Kidney (tissue), 14 donors: ENCODE data around the gene PATJ. TPM values are rescaled to one million over a fixed set of nuclear protein-coding genes. Genes with fewer than 3 reads are reported as not detected.

Source experiments
- DNase-seq, 5 donors: peaks; one replicate each; pipeline ENCODE4 v3.0.0-alpha.2; 2013 to 2020
- FAIRE-seq: peaks from 2 replicates; lab custom pipeline; 2012; peaks lifted over from hg19 to GRCh38; lab: Jason Lieb, UNC
- H3K27ac ChIP-seq, 2 donors: one replicate each; pipeline ENCODE4 v1.7.0; 2013; ENCODE audit warnings: low read depth in 2 of 2, low read length in 2 of 2, inconsistent platforms in 1 of 2
- H3K27me3 ChIP-seq: one replicate; pipeline ENCODE4 v1.7.1; 2013; ENCODE audit warnings: low read length, inconsistent platforms; ENCODE audit not compliant: control insufficient read depth, insufficient read depth
- H3K36me3 ChIP-seq, 3 donors: one replicate each; pipeline versions ENCODE4 v1.7.0 to v1.7.1; 2013; ENCODE audit warnings: low read length in 3 of 3, control low read depth in 1 of 3, inconsistent platforms in 1 of 3; ENCODE audit not compliant: insufficient read depth in 3 of 3, control insufficient read depth in 2 of 3
- H3K4me1 ChIP-seq, 3 donors: one replicate each; pipeline versions ENCODE4 v1.7.0 to v1.7.1; 2013; ENCODE audit warnings: low read length in 3 of 3, inconsistent platforms in 1 of 3, low read depth in 1 of 3; ENCODE audit not compliant: control insufficient read depth in 2 of 3, insufficient read depth in 2 of 3
- H3K4me3 ChIP-seq, 3 donors: one replicate each; pipeline versions ENCODE4 v1.7.0 to v1.8.1; 2013; ENCODE audit warnings: low read length in 3 of 3, control low read depth in 1 of 3, inconsistent platforms in 1 of 3
- H3K9ac ChIP-seq, 3 donors: one replicate each; pipeline versions ENCODE4 v1.7.0 to v1.7.1; 2013; ENCODE audit warnings: low read length in 3 of 3, control low read depth in 1 of 3, inconsistent platforms in 1 of 3
- H3K9me3 ChIP-seq, 3 donors: one replicate each; pipeline versions ENCODE4 v1.7.0 to v1.7.1; 2013; ENCODE audit warnings: low read length in 3 of 3, control low read depth in 1 of 3, inconsistent platforms in 1 of 3; ENCODE audit not compliant: control insufficient read depth in 2 of 3, insufficient read depth in 1 of 3
- intact Hi-C: fragments of 100-400 bp; cut with DNase I; formaldehyde crosslinking; loops from one replicate; pipeline ENCODE4 v1.11.1; 2022
- polyA plus RNA-seq: library from polyadenylated mRNA; stranded (reverse); fragments of 350-450 nt; fragmentation: Illumina TruSeq; extraction: RNeasy Lipid Tissue Mini Kit (QIAGEN cat#74804); gene quantifications from one replicate; pipeline ENCODE4 v1.2.3, GENCODE V29; 2014; ENCODE audit warnings: low read depth, low replicate concordance; ENCODE audit not compliant: insufficient read depth
- total RNA-seq: library from RNA; stranded (reverse); fragmentation: NEBNext Ultra II Directional; extraction: Animal tissue kit (Norgen Biotek cat#: 25700); gene quantifications from one replicate; pipeline ENCODE4 v1.2.1, GENCODE V29; 2021
- TF ChIP-seq, protein P1 (sequence below): IDR thresholded peaks from 3 replicates; pipeline ENCODE4 v1.5.1; 2012; ENCODE audit warnings: mild to moderate bottlenecking, moderate library complexity, borderline replicate concordance; ENCODE audit not compliant: insufficient read depth; ENCODE audit errors: extremely low read depth
- donor health status: control.
- donor health status: control.
- donor health status: control.
- donor health status: control.
- donor health status: control.
- donor health status: DM: yes; HTN: yes; CAD: no.
- donor health status: Normal renal cell carcinoma (clear cell type).

Gene PATJ
- total and polyA plus RNA-seq, 2 donors from 2014 or later: 44.0 to 98.0 TPM

DNA sequence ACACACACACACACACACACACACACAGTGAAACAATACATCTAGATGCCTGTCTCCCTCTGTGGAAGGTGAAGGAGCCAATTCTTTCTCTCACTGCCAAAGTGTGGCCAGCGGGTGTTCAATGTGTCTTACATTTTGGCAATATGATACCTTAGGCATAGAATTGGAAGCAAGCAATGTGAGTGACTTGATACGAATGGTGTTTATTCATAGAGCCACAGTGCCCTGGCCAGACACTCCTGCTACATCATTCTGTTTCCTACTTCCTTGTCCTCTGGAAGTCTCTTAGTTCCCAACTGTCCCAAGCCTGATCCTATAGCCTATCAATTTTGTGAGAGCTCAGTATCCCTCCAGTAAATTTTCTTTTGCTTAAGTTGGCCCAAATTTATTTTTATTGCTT lies 282.4 kb downstream of the PATJ start:
- Histone ChIP-seq H3K27me3 (no peaks in the 10 kb centered on the region), H3K4me1 (no peaks in the 10 kb centered on the region), H3K4me3 (no peak overlapping the region), H3K9me3 (no peaks in the 10 kb centered on the region), H3K9ac (no peak overlapping the region), H3K27ac (no peak overlapping the region), H3K36me3 (peaks cover 0 to 2% (median 0%) of the 10 kb centered on the region in 3 donors)
- FAIRE-seq: no peak
- intact Hi-C loops: no loop called here
- DNase-seq: no peak
- TF ChIP-seq, protein P1, sequence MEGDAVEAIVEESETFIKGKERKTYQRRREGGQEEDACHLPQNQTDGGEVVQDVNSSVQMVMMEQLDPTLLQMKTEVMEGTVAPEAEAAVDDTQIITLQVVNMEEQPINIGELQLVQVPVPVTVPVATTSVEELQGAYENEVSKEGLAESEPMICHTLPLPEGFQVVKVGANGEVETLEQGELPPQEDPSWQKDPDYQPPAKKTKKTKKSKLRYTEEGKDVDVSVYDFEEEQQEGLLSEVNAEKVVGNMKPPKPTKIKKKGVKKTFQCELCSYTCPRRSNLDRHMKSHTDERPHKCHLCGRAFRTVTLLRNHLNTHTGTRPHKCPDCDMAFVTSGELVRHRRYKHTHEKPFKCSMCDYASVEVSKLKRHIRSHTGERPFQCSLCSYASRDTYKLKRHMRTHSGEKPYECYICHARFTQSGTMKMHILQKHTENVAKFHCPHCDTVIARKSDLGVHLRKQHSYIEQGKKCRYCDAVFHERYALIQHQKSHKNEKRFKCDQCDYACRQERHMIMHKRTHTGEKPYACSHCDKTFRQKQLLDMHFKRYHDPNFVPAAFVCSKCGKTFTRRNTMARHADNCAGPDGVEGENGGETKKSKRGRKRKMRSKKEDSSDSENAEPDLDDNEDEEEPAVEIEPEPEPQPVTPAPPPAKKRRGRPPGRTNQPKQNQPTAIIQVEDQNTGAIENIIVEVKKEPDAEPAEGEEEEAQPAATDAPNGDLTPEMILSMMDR: no peak

DNA sequence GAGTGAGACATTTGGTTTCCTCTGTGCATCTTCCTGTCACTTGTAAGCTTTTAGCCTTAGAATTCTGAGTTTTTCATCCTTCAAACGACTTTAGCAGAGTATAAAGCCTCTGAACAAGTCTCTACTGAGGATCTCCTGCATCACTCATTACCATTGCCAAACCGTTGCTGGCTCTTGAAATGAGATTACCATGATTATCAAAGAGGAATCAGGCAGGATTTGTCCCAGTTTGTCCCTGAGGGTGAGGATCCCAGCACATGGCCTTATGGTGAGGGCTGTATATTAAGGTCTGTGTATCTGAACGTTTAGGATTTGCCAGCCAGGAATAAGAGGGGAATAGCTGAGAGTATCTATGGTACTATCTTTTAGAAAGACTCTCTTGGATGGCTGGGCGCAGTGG lies 282.9 kb downstream of the PATJ start:
- Histone ChIP-seq H3K36me3 (peaks cover 0 to 2% (median 0%) of the 10 kb centered on the region in 3 donors), H3K9ac (no peak overlapping the region), H3K4me3 (no peak overlapping the region), H3K27ac (no peak overlapping the region), H3K9me3 (no peaks in the 10 kb centered on the region), H3K4me1 (no peaks in the 10 kb centered on the region), H3K27me3 (no peaks in the 10 kb centered on the region)
- DNase-seq (no peak), FAIRE-seq (no peak)
- TF ChIP-seq, protein P1: no peak
- intact Hi-C loops: no loop called here

DNA sequence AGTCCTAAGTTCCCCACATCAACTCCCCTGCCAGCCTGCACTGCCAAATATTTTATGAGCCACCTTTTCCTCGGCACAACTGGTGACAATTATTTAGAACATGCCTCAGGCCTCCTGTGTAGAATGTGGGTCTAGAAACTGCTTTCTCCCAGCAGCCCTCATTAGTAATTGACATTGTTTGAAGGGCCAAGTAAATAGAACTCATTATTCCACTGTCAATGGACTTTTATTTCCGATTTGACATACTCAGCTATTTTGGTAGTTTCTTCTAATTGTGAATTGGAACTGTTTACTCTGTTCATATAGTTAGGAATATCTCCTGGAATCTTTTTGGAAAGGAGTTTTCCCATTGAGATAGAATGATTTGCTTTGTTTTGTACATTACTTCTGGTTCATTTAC lies 283.6 kb downstream of the PATJ start:
- Histone ChIP-seq H3K9me3 (no peaks in the 10 kb centered on the region), H3K4me3 (no peak overlapping the region), H3K4me1 (no peaks in the 10 kb centered on the region), H3K27ac (no peak overlapping the region), H3K27me3 (no peaks in the 10 kb centered on the region), H3K36me3 (peaks cover 0 to 2% (median 0%) of the 10 kb centered on the region in 3 donors), H3K9ac (no peak overlapping the region)
- FAIRE-seq: no peak
- TF ChIP-seq, protein P1: no peak
- intact Hi-C loops: no loop called here
- no peak for DNase-seq

DNA sequence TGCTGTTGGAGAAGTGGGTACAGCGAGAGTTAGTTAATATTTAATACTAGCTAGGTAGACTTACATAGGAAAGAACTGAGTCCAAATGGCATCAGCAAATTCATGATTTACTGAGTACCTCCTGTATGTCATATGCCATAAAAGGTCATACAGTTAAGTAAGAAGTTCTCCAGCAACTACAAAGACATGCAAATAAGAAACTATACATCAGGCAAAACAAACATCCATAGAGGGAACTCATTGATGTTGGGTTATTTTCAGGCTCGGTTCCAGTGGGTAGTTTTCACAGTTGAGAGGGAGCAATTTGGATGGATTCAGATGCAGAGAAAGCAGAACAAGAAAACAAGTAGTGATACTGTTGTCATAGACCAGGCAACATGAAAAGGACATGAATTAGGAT lies 287.4 kb downstream of the PATJ start:
- Histone ChIP-seq H3K27me3 (no peaks in the 10 kb centered on the region), H3K36me3 (peaks cover 0 to 2% (median 0%) of the 10 kb centered on the region in 3 donors), H3K9ac (no peak overlapping the region), H3K4me3 (no peak overlapping the region), H3K27ac (no peak overlapping the region), H3K9me3 (no peaks in the 10 kb centered on the region), H3K4me1 (no peaks in the 10 kb centered on the region)
- no peak for FAIRE-seq
- TF ChIP-seq, protein P1: no peak
- intact Hi-C loops: no loop called here
- DNase-seq: peak in 1 of 5 donors; percentile 32
